NCI-H345 treated with DMSO at 0.1 percent for 48 hours (cell line): ENCODE results near the gene ICA1.

Experiments used
- DNase-seq: peaks from one replicate; lab custom pipeline; 2025; ENCODE audit not compliant: unreplicated experiment; lab: John Stamatoyannopoulos, UW

The ICA1 gene

GRCh38 chr7:8135417-8135816 lies 126.5 kb downstream of the ICA1 start:
- DNase-seq = no peak

GRCh38 chr7:8134089-8134733 lies 127.8 kb downstream of the ICA1 start:
- DNase-seq = no peak

GRCh38 chr7:8133188-8133848 lies 128.6 kb downstream of the ICA1 start:
- DNase-seq = no peak

GRCh38 chr7:8131694-8132605 lies 130.0 kb downstream of the ICA1 start:
- no peak for DNase-seq

- no peak for DNase-seq
Observed at GRCh38 chr7:8130663-8131062, 131.3 kb downstream of the ICA1 start.

- DNase-seq = no peak
Observed at GRCh38 chr7:8129318-8129659, 132.7 kb downstream of the ICA1 start.

- DNase-seq = no peak
Observed at GRCh38 chr7:8128449-8129317, 133.3 kb downstream of the ICA1 start.

GRCh38 chr7:8126601-8127167 lies 135.3 kb downstream of the ICA1 start:
- no peak for DNase-seq

GRCh38 chr7:8125680-8126444 lies 136.1 kb downstream of the ICA1 start:
- no peak for DNase-seq

- no peak for DNase-seq
Observed at GRCh38 chr7:8121243-8121642, 140.7 kb downstream of the ICA1 start.

GRCh38 chr7:8120390-8121058 lies 141.4 kb downstream of the ICA1 start:
- no peak for DNase-seq

GRCh38 chr7:8119262-8119661 lies 142.7 kb downstream of the ICA1 start:
- no peak for DNase-seq

- no peak for DNase-seq
Observed at GRCh38 chr7:8117195-8117594, 144.8 kb downstream of the ICA1 start.

- no peak for DNase-seq
Observed at GRCh38 chr7:8115547-8116402, 146.2 kb downstream of the ICA1 start.

- no peak for DNase-seq
Observed at GRCh38 chr7:8114175-8114574, 147.8 kb downstream of the ICA1 start.

GRCh38 chr7:8113184-8113583 lies 148.8 kb downstream of the ICA1 start:
- DNase-seq = no peak

GRCh38 chr7:8112685-8113084 lies 149.3 kb downstream of the ICA1 start:
- no peak for DNase-seq

- no peak for DNase-seq
Observed at GRCh38 chr7:8111282-8111960, 150.5 kb downstream of the ICA1 start.
